ENCODE results near the gene EDDM3A. TPM values are rescaled to one million over a fixed set of nuclear protein-coding genes. Genes with fewer than 3 reads are reported as not detected.

EDDM3A gene
- total RNA-seq, 2 experiments from 2014 or later: not detected

- H3K4me1 ChIP-seq (ENCODE audit: insufficient read depth, low read length, poor library complexity, severe bottlenecking): no peaks in the 10 kb centered on the region
- no peaks in the 10 kb centered on the region for H3K36me3 ChIP-seq (ENCODE audit: insufficient read depth, low read length)
- H3K9me3 ChIP-seq (ENCODE audit: low read length): no peaks in the 10 kb centered on the region
- no peak for DNase-seq (ENCODE audit: low spot score)
- H3K27ac ChIP-seq (ENCODE audit: low read depth, low read length, poor library complexity, severe bottlenecking): no peak overlapping the region
- CTCF ChIA-PET (ENCODE audit: unreplicated experiment): no interaction called here
- intact Hi-C loops (cut with micrococcal nuclease; ENCODE audit: unreplicated experiment): no loop called here
- no peak overlapping the region for H2AFZ ChIP-seq (ENCODE audit: low read length)
- H4K20me1 ChIP-seq (ENCODE audit: insufficient read depth, low read length): no peaks in the 10 kb centered on the region
- H3K79me2 ChIP-seq (ENCODE audit: insufficient read depth, low read depth, low read length): no peaks in the 10 kb centered on the region
- no peak overlapping the region for H3K4me2 ChIP-seq (ENCODE audit: low read length)
- H3K9me2 ChIP-seq (ENCODE audit: insufficient read depth, low read length): no peaks in the 10 kb centered on the region
- POLR2A ChIA-PET: interaction anchor here (1.3 kb wide), 1 partner anchor 19 kb away, joined by 3 read pairs; no protein-coding TSS in a partner anchor
- TF ChIP-seq CTCF (conservative IDR thresholded peaks at IDR 0.05; ENCODE audit: low read length): no peak
- TF ChIP-seq EZH2phosphoT487 (IDR thresholded peaks at IDR 0.05; ENCODE audit: borderline replicate concordance, low read depth, low read length): no peak
- H3K4me3 ChIP-seq (ENCODE audit: low read depth, low read length, poor library complexity, severe bottlenecking): no peak overlapping the region
- BruUV-seq (replicated peaks): no TSS peak
Measured at GRCh38 chr14:20760950-20761349, 15.3 kb downstream of the EDDM3A start.

GRCh38 chr14:20768593-20768892, 22.9 kb downstream of the EDDM3A start:
- Histone ChIP-seq H3K4me1 (ENCODE audit: insufficient read depth, low read length, poor library complexity, severe bottlenecking) (no peaks in the 10 kb centered on the region), H3K4me2 (ENCODE audit: low read length) (no peak overlapping the region), H3K9me3 (ENCODE audit: low read length) (no peaks in the 10 kb centered on the region), H4K20me1 (ENCODE audit: insufficient read depth, low read length) (no peaks in the 10 kb centered on the region), H3K79me2 (ENCODE audit: insufficient read depth, low read depth, low read length) (no peaks in the 10 kb centered on the region), H2AFZ (ENCODE audit: low read length) (no peak overlapping the region), H3K9me2 (ENCODE audit: insufficient read depth, low read length) (no peaks in the 10 kb centered on the region), H3K4me3 (ENCODE audit: low read depth, low read length, poor library complexity, severe bottlenecking) (no peak overlapping the region), H3K36me3 (ENCODE audit: insufficient read depth, low read length) (no peaks in the 10 kb centered on the region), H3K27ac (ENCODE audit: low read depth, low read length, poor library complexity, severe bottlenecking) (no peak overlapping the region)
- no TSS peak for BruUV-seq (replicated peaks)
- ChIA-PET CTCF (ENCODE audit: unreplicated experiment) (no interaction called here), POLR2A (interaction anchor here (0.6 kb wide), 1 partner anchor 28 kb away, joined by 4 read pairs; no protein-coding TSS in a partner anchor)
- intact Hi-C loops (cut with micrococcal nuclease; ENCODE audit: unreplicated experiment): no loop called here
- TF ChIP-seq CTCF (conservative IDR thresholded peaks at IDR 0.05; ENCODE audit: low read length) (no peak), EZH2phosphoT487 (IDR thresholded peaks at IDR 0.05; ENCODE audit: borderline replicate concordance, low read depth, low read length) (no peak)
- DNase-seq (ENCODE audit: low spot score): no peak

GRCh38 chr14:20769421-20769820, 23.7 kb downstream of the EDDM3A start:
- no peaks in the 10 kb centered on the region for H3K9me3 ChIP-seq (ENCODE audit: low read length)
- DNase-seq (ENCODE audit: low spot score): no peak
- no peak overlapping the region for H2AFZ ChIP-seq (ENCODE audit: low read length)
- no peaks in the 10 kb centered on the region for H3K9me2 ChIP-seq (ENCODE audit: insufficient read depth, low read length)
- H3K4me3 ChIP-seq (ENCODE audit: low read depth, low read length, poor library complexity, severe bottlenecking): no peak overlapping the region
- ChIA-PET CTCF (ENCODE audit: unreplicated experiment) (no interaction called here), POLR2A (no interaction called here)
- H3K4me2 ChIP-seq (ENCODE audit: low read length): no peak overlapping the region
- H3K79me2 ChIP-seq (ENCODE audit: insufficient read depth, low read depth, low read length): no peaks in the 10 kb centered on the region
- H3K27ac ChIP-seq (ENCODE audit: low read depth, low read length, poor library complexity, severe bottlenecking): no peak overlapping the region
- no TSS peak for BruUV-seq (replicated peaks)
- no peaks in the 10 kb centered on the region for H4K20me1 ChIP-seq (ENCODE audit: insufficient read depth, low read length)
- TF ChIP-seq EZH2phosphoT487 (IDR thresholded peaks at IDR 0.05; ENCODE audit: borderline replicate concordance, low read depth, low read length): no peak
- TF ChIP-seq CTCF (conservative IDR thresholded peaks at IDR 0.05; ENCODE audit: low read length): no peak
- intact Hi-C loops (cut with micrococcal nuclease; ENCODE audit: unreplicated experiment): no loop called here
- no peaks in the 10 kb centered on the region for H3K36me3 ChIP-seq (ENCODE audit: insufficient read depth, low read length)
- H3K4me1 ChIP-seq (ENCODE audit: insufficient read depth, low read length, poor library complexity, severe bottlenecking): no peaks in the 10 kb centered on the region

Measured in OCI-LY7 (cell line).